SK-N-SH treated with all-trans-retinoic acid at 6 μM for 48 hours (cell line): ENCODE results near the gene TANC1.

Experiments
- ATAC-seq: fragments of 200-7000 bp; cut with Tn5 transposase; 3 replicates; pipeline ENCODE4 v1.9.1; 2020; ENCODE audit warnings: mild to moderate bottlenecking, moderate library complexity
- ARNTL ChIP-seq: fragments of 450-650 bp; formaldehyde crosslinking; IDR thresholded peaks from 2 replicates; pipeline ENCODE4 v1.5.0; 2020; ENCODE audit warnings: low read depth, mild to moderate bottlenecking, moderate library complexity, borderline replicate concordance
- BACH2 ChIP-seq: fragments of 250-450 bp; sonication (Bioruptor Pico); IDR thresholded peaks from 2 replicates; pipeline ENCODE4 v1.9.0; 2021; ENCODE audit warnings: mild to moderate bottlenecking, borderline replicate concordance
- CSDC2 ChIP-seq: fragments of 250-450 bp; sonication (Bioruptor Pico); IDR thresholded peaks from 2 replicates; pipeline ENCODE4 v1.5.0; 2020; ENCODE audit warnings: mild to moderate bottlenecking, moderate library complexity
- ESRRG ChIP-seq: fragments of 250-450 bp; sonication (Bioruptor Pico); IDR thresholded peaks from 2 replicates; pipeline ENCODE4 v1.6.1; 2021; ENCODE audit warnings: mild to moderate bottlenecking
- GLIS3 ChIP-seq: fragments of 250-450 bp; sonication (Bioruptor Pico); IDR thresholded peaks from 2 replicates; pipeline ENCODE4 v1.5.0; 2020; ENCODE audit warnings: mild to moderate bottlenecking, moderate library complexity
- ISL1 ChIP-seq: fragments of 250-450 bp; sonication (Bioruptor Pico); IDR thresholded peaks from 2 replicates; pipeline ENCODE4 v2.1.2; 2022; ENCODE audit warnings: mild to moderate bottlenecking, moderate library complexity
- OSR1 ChIP-seq: fragments of 250-450 bp; sonication (Bioruptor Pico); IDR thresholded peaks from 2 replicates; pipeline ENCODE4 v1.8.0; 2022; ENCODE audit warnings: moderate library complexity, mild to moderate bottlenecking, inconsistent platforms
- PPARA ChIP-seq: fragments of 250-450 bp; sonication (Bioruptor Pico); IDR thresholded peaks from 2 replicates; pipeline ENCODE4 v1.5.0; 2020; ENCODE audit warnings: mild to moderate bottlenecking, borderline replicate concordance
- RARB ChIP-seq: fragments of 250-450 bp; sonication (Bioruptor Pico); IDR thresholded peaks from 2 replicates; pipeline ENCODE4 v1.8.0; 2021; ENCODE audit warnings: mild to moderate bottlenecking, moderate library complexity
- SNAI2 ChIP-seq: fragments of 250-450 bp; sonication (Bioruptor Pico); IDR thresholded peaks from 2 replicates; pipeline ENCODE4 v1.5.0; 2020; ENCODE audit warnings: mild to moderate bottlenecking, moderate library complexity
- TCF4 ChIP-seq: fragments of 250-450 bp; sonication (Bioruptor Pico); IDR thresholded peaks from 2 replicates; pipeline ENCODE4 v1.8.0; 2021; ENCODE audit warnings: mild to moderate bottlenecking, moderate library complexity, borderline replicate concordance
- TOX ChIP-seq: fragments of 250-450 bp; sonication (Bioruptor Pico); IDR thresholded peaks from 2 replicates; pipeline ENCODE4 v1.8.0; 2021; ENCODE audit warnings: mild to moderate bottlenecking, moderate library complexity, borderline replicate concordance
- ZC3H10 ChIP-seq: fragments of 250-450 bp; sonication (Bioruptor Pico); IDR thresholded peaks from 2 replicates; pipeline ENCODE4 v1.5.1; 2021; ENCODE audit warnings: mild to moderate bottlenecking, moderate library complexity
- ZFP3 ChIP-seq: fragments of 250-450 bp; sonication (Bioruptor Pico); IDR thresholded peaks from 2 replicates; pipeline ENCODE4 v1.5.0; 2020; ENCODE audit warnings: mild to moderate bottlenecking, moderate library complexity
- ZNF565 ChIP-seq: fragments of 450-650 bp; formaldehyde crosslinking; conservative IDR thresholded peaks from 2 replicates; pipeline ENCODE4 v1.5.0; 2020; ENCODE audit warnings: low read depth, mild to moderate bottlenecking, moderate library complexity
- ZNF70 ChIP-seq: fragments of 450-650 bp; formaldehyde crosslinking; IDR thresholded peaks from 2 replicates; pipeline ENCODE4 v1.5.0; 2020; ENCODE audit warnings: mild to moderate bottlenecking, moderate library complexity
- TF ChIP-seq, protein P1 (sequence below): fragments of 250-450 bp; sonication (Bioruptor Pico); IDR thresholded peaks from 2 replicates; pipeline ENCODE4 v1.5.1; 2020; ENCODE audit warnings: low read depth, mild to moderate bottlenecking, moderate library complexity
- TF ChIP-seq, protein P2 (sequence below): fragments of 250-450 bp; sonication (Bioruptor Pico); IDR thresholded peaks from 2 replicates; pipeline ENCODE4 v1.8.0; 2020; ENCODE audit warnings: mild to moderate bottlenecking, moderate library complexity, borderline replicate concordance
- TF ChIP-seq, protein P3 (sequence below): fragments of 250-450 bp; sonication (Bioruptor Pico); IDR thresholded peaks from 2 replicates; pipeline ENCODE4 v1.5.0; 2020; ENCODE audit warnings: mild to moderate bottlenecking, moderate library complexity
- TF ChIP-seq, protein P4 (sequence below): fragments of 250-450 bp; sonication (Bioruptor Pico); IDR thresholded peaks from 2 replicates; pipeline ENCODE4 v1.5.1; 2021; ENCODE audit warnings: mild to moderate bottlenecking, moderate library complexity

The TANC1 gene

DNA sequence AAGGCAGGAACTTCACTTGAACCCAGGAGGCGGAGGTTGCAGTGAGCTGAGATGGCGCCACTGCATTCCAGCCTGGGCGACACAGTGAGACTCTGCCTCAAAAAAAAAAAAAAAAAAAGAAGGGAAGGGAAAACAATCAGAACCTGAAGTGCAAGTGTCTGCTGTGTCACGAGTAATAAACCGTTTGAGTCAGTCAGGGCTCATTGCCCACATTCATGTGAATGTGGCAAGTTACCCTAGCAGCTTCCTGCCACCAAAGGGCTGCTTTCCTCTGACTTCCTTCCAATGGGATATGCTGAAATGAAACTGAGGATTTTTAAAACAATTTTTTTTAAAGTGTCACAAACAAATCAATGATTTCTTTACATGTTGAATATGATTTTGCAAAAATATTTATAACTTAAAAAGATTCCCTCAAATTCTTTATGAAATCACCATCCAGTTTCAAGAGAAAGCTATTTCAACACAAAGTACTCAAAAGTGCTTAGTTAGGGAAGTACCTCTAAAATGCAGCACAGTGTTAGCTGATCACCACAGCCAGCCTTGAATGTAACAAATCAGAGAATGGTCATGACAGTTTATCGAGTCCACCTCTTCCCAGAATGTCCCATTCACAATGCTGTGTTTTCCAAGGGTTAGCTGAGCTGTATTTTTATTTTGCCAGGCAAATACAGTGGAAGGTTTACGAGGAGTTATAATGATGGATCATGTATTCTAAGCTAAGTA, 281.7 kb downstream of the TANC1 start:
- no peak for ATAC-seq
- TF ChIP-seq CSDC2 (CRISPR knock-in tag) = no peak
- TF ChIP-seq ARNTL (CRISPR knock-in tag) = no peak

DNA sequence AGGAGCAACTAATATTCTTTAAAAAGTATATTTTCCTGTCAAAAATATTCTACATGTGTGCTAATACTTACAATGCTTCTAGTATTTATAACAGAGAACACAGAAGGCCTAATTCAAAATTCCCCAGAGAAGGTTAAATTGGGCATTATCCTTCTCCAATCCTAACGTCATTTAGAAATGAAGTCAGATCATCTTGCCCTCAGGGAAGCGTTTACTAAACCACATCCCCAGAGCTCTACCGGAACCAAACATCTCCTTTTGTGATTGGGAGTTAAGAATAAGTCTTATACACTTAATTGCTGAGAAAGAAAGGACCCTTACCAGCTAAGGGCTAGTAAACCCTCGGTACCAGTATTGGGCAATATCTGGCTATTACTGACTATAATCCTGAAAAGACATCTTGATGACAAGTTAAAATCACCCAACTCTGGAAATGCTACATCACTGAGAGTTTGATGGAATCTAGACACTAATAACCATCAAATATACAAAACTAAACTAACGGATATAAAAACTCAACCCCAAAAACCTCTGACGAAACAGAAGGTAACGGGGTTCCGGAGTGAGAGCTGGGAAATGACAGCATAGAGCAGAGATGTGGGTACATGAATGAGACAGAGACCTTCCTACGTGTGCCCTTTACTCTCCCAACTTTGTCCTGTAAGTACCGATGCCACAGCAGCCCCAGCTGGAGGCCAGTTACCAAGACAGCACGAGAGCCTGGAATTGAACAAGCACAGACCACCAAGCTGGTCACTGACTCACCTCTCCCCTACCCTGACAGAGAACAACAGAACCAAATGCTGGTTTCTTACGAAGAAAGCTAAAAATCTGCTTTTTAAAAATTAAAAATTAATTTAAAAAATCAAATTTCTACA, 283.1 kb downstream of the TANC1 start:
- ATAC-seq = no peak
- no peak for TF ChIP-seq OSR1 (CRISPR knock-in tag)
- TF ChIP-seq SNAI2 = no peak
- no peak for TF ChIP-seq GLIS3 (CRISPR knock-in tag)
- TF ChIP-seq, protein P1, sequence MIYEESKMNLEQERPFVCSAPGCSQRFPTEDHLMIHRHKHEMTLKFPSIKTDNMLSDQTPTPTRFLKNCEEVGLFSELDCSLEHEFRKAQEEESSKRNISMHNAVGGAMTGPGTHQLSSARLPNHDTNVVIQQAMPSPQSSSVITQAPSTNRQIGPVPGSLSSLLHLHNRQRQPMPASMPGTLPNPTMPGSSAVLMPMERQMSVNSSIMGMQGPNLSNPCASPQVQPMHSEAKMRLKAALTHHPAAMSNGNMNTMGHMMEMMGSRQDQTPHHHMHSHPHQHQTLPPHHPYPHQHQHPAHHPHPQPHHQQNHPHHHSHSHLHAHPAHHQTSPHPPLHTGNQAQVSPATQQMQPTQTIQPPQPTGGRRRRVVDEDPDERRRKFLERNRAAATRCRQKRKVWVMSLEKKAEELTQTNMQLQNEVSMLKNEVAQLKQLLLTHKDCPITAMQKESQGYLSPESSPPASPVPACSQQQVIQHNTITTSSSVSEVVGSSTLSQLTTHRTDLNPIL = no peak
- TF ChIP-seq RARB (CRISPR knock-in tag) = no peak
- TF ChIP-seq, protein P2, sequence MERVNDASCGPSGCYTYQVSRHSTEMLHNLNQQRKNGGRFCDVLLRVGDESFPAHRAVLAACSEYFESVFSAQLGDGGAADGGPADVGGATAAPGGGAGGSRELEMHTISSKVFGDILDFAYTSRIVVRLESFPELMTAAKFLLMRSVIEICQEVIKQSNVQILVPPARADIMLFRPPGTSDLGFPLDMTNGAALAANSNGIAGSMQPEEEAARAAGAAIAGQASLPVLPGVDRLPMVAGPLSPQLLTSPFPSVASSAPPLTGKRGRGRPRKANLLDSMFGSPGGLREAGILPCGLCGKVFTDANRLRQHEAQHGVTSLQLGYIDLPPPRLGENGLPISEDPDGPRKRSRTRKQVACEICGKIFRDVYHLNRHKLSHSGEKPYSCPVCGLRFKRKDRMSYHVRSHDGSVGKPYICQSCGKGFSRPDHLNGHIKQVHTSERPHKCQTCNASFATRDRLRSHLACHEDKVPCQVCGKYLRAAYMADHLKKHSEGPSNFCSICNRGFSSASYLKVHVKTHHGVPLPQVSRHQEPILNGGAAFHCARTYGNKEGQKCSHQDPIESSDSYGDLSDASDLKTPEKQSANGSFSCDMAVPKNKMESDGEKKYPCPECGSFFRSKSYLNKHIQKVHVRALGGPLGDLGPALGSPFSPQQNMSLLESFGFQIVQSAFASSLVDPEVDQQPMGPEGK (CRISPR knock-in tag) = no peak
- no peak for TF ChIP-seq ESRRG (CRISPR knock-in tag)
- TF ChIP-seq, protein P3, sequence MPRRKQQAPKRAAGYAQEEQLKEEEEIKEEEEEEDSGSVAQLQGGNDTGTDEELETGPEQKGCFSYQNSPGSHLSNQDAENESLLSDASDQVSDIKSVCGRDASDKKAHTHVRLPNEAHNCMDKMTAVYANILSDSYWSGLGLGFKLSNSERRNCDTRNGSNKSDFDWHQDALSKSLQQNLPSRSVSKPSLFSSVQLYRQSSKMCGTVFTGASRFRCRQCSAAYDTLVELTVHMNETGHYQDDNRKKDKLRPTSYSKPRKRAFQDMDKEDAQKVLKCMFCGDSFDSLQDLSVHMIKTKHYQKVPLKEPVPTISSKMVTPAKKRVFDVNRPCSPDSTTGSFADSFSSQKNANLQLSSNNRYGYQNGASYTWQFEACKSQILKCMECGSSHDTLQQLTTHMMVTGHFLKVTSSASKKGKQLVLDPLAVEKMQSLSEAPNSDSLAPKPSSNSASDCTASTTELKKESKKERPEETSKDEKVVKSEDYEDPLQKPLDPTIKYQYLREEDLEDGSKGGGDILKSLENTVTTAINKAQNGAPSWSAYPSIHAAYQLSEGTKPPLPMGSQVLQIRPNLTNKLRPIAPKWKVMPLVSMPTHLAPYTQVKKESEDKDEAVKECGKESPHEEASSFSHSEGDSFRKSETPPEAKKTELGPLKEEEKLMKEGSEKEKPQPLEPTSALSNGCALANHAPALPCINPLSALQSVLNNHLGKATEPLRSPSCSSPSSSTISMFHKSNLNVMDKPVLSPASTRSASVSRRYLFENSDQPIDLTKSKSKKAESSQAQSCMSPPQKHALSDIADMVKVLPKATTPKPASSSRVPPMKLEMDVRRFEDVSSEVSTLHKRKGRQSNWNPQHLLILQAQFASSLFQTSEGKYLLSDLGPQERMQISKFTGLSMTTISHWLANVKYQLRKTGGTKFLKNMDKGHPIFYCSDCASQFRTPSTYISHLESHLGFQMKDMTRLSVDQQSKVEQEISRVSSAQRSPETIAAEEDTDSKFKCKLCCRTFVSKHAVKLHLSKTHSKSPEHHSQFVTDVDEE (CRISPR knock-in tag) = no peak
- TF ChIP-seq TCF4 = no peak
- no peak for TF ChIP-seq ARNTL (CRISPR knock-in tag)
- no peak for TF ChIP-seq ISL1
- TF ChIP-seq, protein P4, sequence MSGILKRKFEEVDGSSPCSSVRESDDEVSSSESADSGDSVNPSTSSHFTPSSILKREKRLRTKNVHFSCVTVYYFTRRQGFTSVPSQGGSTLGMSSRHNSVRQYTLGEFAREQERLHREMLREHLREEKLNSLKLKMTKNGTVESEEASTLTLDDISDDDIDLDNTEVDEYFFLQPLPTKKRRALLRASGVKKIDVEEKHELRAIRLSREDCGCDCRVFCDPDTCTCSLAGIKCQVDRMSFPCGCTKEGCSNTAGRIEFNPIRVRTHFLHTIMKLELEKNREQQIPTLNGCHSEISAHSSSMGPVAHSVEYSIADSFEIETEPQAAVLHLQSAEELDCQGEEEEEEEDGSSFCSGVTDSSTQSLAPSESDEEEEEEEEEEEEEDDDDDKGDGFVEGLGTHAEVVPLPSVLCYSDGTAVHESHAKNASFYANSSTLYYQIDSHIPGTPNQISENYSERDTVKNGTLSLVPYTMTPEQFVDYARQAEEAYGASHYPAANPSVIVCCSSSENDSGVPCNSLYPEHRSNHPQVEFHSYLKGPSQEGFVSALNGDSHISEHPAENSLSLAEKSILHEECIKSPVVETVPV (CRISPR knock-in tag) = no peak
- TF ChIP-seq BACH2 (CRISPR knock-in tag) = no peak
- TF ChIP-seq TOX (CRISPR knock-in tag) = no peak
- TF ChIP-seq ZFP3 (CRISPR knock-in tag) = no peak

DNA sequence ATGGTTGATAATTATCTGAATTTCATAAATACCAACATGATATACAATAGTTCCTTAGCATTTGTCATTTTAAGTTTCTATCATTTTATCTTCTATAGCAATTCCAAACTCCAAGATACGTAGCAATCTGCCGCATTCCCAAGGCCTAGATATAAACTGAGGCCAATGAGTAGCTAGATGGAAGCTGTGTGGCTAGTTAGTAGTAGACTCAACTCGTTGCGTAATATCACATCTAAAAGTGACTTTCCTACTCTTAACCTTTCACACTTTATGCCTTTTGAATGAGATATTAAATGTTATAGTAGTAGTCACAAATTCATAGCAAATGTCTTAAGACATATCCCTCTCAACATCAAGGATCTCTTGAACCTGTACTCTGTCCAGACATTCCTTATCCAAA, 284.5 kb downstream of the TANC1 start:
- no peak for ATAC-seq
- TF ChIP-seq ESRRG (CRISPR knock-in tag) (no peak), ISL1 (no peak), TOX (CRISPR knock-in tag) (no peak), PPARA (no peak), ZC3H10 (CRISPR knock-in tag) (no peak), BACH2 (CRISPR knock-in tag) (no peak), ZNF70 (CRISPR knock-in tag) (no peak), CSDC2 (CRISPR knock-in tag) (no peak), GLIS3 (CRISPR knock-in tag) (no peak), TCF4 (no peak), OSR1 (CRISPR knock-in tag) (no peak), ARNTL (CRISPR knock-in tag) (no peak), ZNF565 (no peak)
- TF ChIP-seq, protein P4 (CRISPR knock-in tag) = no peak
- TF ChIP-seq, protein P1 = no peak
- TF ChIP-seq, protein P3 (CRISPR knock-in tag) = no peak
